ENCODE measurements around the gene FOXP1.

Gene FOXP1

GRCh38 chr3:71064291-71064955, 519.1 kb downstream of the FOXP1 start:
- peak; percentile 59 to 70 for DNase-seq

- DNase-seq: peak; percentile 56 to 61
Observed at GRCh38 chr3:71063773-71064290, 519.7 kb downstream of the FOXP1 start.

GRCh38 chr3:71062952-71063772, 520.4 kb downstream of the FOXP1 start:
- no peak for DNase-seq

- DNase-seq: no peak
Observed at GRCh38 chr3:71062037-71062932, 521.2 kb downstream of the FOXP1 start.

GRCh38 chr3:71061581-71061980, 521.9 kb downstream of the FOXP1 start:
- DNase-seq: no peak

DNA sequence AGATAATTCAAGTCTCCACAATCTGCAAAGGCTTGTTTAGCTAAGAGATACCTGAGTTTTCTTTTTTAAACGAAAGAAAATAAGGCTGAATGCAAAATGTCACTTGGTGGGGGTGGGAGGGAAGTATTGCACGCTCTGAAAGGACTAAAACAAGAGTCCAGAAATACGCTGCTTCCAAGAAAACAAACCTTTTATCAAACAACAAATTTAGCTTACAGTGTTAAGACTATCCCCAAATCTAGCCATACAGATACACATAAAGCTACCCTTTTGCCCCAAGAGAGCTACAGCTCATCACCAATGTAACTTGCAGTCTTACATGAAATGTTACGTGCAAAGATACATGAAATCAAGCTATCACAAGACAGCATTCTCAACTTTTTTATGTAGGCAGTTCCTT, 522.5 kb downstream of the FOXP1 start:
- no peak for DNase-seq

DNA sequence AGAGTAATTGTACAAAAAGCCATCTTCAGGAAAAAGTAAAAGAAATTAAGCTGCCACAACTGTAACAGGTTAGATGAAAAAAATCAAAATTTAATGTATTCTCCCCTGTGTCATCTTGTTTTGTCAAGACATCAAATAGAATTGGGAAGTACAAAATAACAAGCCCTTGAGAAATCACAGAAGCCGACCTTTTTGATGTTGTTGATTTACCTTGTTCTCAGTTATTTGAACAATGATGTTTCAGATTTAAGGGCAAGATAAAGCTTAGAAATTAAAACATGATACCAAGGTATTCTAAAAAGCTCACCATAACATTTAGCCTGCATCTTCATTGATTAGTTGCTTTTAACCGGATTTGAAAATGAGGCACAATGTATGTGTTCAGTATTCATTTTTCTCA, 523.0 kb downstream of the FOXP1 start:
- DNase-seq: no peak

DNA sequence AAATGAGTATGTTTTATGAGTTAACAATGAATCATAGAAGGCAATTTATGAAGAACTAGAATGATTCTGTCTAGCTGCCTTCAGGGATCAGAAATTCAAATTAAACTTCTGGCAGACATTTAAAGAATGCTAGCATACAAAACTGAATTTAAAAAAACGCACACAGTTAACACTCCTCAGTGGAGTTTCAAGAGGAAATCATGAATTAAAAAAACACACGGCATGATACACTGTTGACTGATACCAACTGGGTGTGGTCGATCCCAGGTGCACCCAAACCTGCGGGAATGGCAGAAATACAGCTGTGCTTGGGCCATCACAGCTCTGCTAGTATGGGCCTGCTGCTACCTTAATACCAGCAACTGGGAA, 526.0 kb downstream of the FOXP1 start:
- DNase-seq: no peak

DNA sequence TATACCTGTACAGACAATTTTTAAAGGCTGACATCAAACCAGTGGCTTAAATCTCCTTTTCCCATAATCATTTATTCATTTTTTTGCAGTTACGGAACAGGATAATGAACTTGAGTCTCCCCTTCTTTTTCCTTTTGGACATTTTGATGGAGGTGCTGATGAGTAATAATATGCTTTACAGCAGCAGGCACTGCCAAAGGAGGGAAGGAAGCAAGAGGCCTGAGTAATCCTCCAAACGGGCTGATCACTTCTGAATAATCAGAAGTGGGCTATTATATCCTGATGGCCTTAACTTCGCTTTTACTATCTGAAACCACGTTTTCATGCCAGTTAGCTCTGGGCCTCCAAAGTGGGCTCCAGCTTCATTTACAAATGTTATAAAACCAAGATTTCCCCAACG, 527.2 kb downstream of the FOXP1 start:
- no peak for DNase-seq

DNA sequence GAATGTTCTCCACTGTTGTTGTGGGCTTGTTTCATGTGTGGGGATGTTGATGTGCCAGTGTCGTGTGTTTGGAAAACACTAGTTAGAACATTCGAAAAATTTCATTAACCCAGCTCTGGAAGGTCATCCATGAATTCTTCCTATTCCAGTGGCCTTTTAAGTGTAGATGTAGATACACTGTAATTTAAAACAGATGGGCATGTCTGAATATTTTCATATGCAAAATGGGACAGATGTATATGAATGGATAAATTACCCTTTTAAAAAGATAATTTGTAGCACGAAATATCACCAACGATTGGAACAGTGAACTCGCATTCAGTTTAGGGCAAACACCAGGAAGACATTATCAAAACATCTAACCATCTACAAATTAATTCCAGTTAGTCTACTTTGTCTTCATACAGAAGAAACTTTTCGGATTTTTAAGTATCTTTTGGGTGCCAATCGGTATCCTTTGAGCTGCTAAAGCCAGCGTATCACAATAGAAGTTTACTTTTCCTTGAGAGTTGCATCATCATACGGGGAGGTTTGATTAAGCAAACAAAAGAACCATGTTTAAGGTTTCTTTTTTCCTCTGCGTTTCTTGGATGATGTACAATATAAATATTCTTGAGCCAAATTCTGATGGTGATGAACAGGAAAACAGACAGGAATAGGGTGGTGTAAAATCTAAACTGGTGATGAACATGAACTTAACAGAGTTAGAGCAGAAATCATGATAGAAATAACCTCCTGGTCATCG, 528.1 kb downstream of the FOXP1 start:
- DNase-seq: no peak

- no peak for DNase-seq
Observed at GRCh38 chr3:71054312-71054711, 529.2 kb downstream of the FOXP1 start.

GRCh38 chr3:71053495-71053894, 530.0 kb downstream of the FOXP1 start:
- no peak for DNase-seq

DNA sequence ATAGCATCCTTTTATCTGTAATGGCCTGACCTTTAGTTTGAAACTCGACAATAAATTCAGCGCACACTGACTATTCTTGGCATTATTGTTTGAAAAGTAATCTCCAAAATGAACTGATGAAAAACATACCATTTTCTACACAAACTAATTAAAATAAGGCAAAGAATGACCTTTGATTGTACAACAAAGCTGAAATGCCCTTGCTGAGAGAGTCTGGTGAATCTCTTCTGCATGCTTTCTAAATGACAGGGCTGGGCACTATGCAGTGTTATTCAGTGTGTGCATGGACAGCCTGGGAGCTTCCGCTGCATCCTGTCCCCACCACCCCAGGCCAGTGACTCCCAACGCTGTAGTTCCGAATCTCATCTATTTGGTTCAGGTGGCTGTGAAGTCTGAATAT, 530.8 kb downstream of the FOXP1 start:
- DNase-seq: no peak

- DNase-seq: no peak
Observed at GRCh38 chr3:71051893-71052687, 531.4 kb downstream of the FOXP1 start.

GRCh38 chr3:71051259-71051595, 532.3 kb downstream of the FOXP1 start:
- DNase-seq: no peak

DNA sequence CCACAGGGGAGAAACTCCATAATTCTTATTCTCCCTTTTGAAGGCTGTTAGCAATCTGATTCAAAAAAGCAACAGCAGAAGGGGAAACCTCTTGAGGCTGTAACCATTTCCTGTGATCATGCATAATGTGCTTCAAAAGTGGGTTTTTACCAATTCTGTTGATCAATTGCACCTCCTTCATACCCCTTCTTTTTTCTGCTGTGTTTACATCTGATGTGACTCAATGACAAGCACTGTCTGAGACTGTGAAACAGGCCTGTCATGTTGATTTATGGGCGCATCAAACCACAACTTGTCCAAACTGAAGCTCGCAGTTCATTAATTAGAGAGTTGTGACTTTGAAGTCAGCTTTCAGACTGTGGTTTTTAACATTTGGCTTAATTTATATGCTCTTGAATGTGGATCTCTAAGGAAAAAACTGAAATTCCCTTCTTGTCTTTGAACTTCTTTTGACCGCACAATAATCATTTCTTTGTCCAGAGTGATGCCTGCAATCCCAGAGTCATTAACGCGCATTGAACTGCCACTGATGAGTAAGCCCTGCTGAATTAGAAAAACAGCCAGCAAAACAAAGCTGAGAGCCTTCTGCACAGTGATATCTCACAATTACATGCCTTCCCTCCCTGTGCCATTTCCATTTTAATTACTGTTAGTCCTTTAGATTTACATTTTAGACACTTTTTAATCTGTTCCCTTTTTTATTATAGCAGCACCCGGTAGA, 532.8 kb downstream of the FOXP1 start:
- DNase-seq: no peak

- no peak for DNase-seq
Observed at GRCh38 chr3:71050166-71050537, 533.4 kb downstream of the FOXP1 start.

- no peak for DNase-seq
Observed at GRCh38 chr3:71048948-71049347, 534.6 kb downstream of the FOXP1 start.

- DNase-seq: no peak
Observed at GRCh38 chr3:71047616-71048531, 535.7 kb downstream of the FOXP1 start.

GRCh38 chr3:71046791-71047190, 536.7 kb downstream of the FOXP1 start:
- DNase-seq: no peak

Data from activated CD4-positive, alpha-beta T cell treated with anti-CD3 and anti-CD28 coated beads for 4 hours (primary cell).